Neural crest cell (in vitro differentiated cells): ENCODE measurements around the gene PEX10. TPM values are rescaled to one million over a fixed set of nuclear protein-coding genes. Genes with fewer than 3 reads are reported as not detected.

Experiments used
- DNase-seq: peaks from one replicate; pipeline ENCODE4 v3.0.0; 2021; ENCODE audit warnings: low read depth, mixed read lengths, low spot score
- H3K27ac Mint-ChIP-seq: one replicate; pipeline ENCODE4 v1.8.0; 2021; ENCODE audit warnings: mild to moderate bottlenecking, mixed read lengths; ENCODE audit not compliant: unreplicated experiment
- H3K27me3 Mint-ChIP-seq: 2 replicates; pipeline ENCODE4 v1.8.0; 2021; ENCODE audit warnings: low read depth, mild to moderate bottlenecking, mixed read lengths
- H3K36me3 Mint-ChIP-seq: 2 replicates; pipeline ENCODE4 v1.8.0; 2021; ENCODE audit warnings: low read depth, mild to moderate bottlenecking, mixed read lengths
- H3K4me1 Mint-ChIP-seq: 2 replicates; pipeline ENCODE4 v1.8.0; 2021; ENCODE audit warnings: mixed read lengths
- H3K4me3 Mint-ChIP-seq: one replicate; pipeline ENCODE4 v1.8.0; 2021; ENCODE audit warnings: mild to moderate bottlenecking, mixed read lengths
- H3K9me3 Mint-ChIP-seq: 2 replicates; pipeline ENCODE4 v1.8.0; 2021; ENCODE audit warnings: mixed read lengths
- total RNA-seq: library from RNA; stranded (reverse); gene quantifications from 2 replicates; pipeline ENCODE4 v1.2.1, GENCODE V29; 2021
- TF ChIP-seq, protein P1 (sequence below): fragments of 200-600 bp; sonication (generic); conservative IDR thresholded peaks from 2 replicates; pipeline ENCODE4 v1.5.0; 2021; ENCODE audit warnings: antibody characterized with exemption, mild to moderate bottlenecking

Gene PEX10
- total RNA-seq, 1 donor from 2014 or later: 31.2 TPM

GRCh38 chr1:2404890-2405511, 7.4 kb downstream of the PEX10 start:
- Mint-ChIP-seq H3K4me3 (peak overlapping the region; percentile 47), H3K36me3 (peaks cover 3% of the 10 kb centered on the region), H3K27me3 (no peaks in the 10 kb centered on the region), H3K9me3 (no peaks in the 10 kb centered on the region), H3K27ac (no peak overlapping the region), H3K4me1 (no peaks in the 10 kb centered on the region)
- no peak for DNase-seq
- TF ChIP-seq, protein P1, sequence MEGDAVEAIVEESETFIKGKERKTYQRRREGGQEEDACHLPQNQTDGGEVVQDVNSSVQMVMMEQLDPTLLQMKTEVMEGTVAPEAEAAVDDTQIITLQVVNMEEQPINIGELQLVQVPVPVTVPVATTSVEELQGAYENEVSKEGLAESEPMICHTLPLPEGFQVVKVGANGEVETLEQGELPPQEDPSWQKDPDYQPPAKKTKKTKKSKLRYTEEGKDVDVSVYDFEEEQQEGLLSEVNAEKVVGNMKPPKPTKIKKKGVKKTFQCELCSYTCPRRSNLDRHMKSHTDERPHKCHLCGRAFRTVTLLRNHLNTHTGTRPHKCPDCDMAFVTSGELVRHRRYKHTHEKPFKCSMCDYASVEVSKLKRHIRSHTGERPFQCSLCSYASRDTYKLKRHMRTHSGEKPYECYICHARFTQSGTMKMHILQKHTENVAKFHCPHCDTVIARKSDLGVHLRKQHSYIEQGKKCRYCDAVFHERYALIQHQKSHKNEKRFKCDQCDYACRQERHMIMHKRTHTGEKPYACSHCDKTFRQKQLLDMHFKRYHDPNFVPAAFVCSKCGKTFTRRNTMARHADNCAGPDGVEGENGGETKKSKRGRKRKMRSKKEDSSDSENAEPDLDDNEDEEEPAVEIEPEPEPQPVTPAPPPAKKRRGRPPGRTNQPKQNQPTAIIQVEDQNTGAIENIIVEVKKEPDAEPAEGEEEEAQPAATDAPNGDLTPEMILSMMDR: no peak

DNA sequence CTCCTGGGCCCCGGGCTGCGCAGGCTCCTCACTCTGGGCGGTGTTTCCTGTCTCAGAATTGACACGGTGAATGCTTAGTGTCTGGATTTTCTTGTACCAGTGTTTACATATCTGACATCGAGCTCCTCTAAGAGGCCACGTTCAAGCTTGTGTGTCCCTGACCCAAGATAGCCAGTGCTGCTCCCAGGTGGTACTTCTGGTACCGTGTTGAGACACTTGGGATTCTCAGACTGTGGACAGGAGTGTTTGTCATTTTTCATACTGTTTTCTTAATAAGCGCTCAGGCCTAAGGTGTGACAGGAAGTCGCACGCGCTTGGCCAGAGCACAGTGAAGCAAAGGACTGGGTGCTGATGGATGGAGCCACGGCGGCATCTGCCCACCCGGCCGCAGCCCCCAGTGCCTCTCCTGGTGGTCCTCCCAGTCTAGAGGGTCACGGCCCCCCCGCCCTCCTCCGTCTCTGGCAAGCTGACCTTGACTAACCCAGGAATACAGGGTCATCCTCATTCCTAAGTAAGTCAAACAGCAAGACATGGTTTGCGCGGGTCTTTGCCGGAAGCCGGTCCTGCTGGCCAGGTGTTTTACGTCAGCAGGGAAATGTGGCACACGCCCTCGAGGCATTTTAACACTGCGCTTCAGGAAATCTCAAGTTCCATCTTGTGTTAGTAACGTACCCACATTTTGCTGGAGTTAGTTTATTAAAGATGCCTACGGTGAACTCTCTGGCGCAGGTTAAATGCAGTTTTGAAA, 8.0 kb downstream of the PEX10 start:
- H3K36me3 Mint-ChIP-seq: peaks cover 4% of the 10 kb centered on the region

DNA sequence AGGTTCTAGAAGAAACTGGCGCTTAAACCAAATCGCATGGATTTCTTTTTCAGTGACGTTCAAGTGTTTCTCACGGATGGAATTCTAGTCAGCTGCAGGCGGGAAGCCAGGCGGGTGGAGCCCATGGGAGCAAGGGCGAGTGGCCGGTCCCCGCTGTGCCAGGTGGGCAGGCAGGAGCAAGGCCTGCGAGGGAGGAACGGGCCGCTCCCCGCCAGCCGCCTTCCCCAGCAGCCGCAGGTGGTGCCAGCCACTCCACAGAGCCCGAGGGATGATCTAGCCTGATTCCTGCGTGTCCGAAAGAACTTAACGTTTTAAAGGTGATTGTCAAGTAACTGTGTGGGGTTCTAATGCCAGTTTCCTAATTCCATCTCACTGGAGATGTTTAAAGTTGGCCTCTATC, 9.1 kb downstream of the PEX10 start:
- peaks cover 7% of the 10 kb centered on the region for H3K36me3 Mint-ChIP-seq
- DNase-seq: no peak
- H3K4me3 Mint-ChIP-seq: no peak overlapping the region
- TF ChIP-seq, protein P1: no peak
- H3K27me3 Mint-ChIP-seq: no peaks in the 10 kb centered on the region
- no peaks in the 10 kb centered on the region for H3K4me1 Mint-ChIP-seq
- no peaks in the 10 kb centered on the region for H3K9me3 Mint-ChIP-seq
- no peak overlapping the region for H3K27ac Mint-ChIP-seq

More for the DNA sequence above, 8.0 kb downstream of the PEX10 start:
- Mint-ChIP-seq H3K9me3 (no peaks in the 10 kb centered on the region), H3K27ac (no peak overlapping the region), H3K4me1 (no peaks in the 10 kb centered on the region), H3K27me3 (no peaks in the 10 kb centered on the region), H3K4me3 (peak overlapping the region; percentile 47)
- TF ChIP-seq, protein P1: no peak
- no peak for DNase-seq

DNA sequence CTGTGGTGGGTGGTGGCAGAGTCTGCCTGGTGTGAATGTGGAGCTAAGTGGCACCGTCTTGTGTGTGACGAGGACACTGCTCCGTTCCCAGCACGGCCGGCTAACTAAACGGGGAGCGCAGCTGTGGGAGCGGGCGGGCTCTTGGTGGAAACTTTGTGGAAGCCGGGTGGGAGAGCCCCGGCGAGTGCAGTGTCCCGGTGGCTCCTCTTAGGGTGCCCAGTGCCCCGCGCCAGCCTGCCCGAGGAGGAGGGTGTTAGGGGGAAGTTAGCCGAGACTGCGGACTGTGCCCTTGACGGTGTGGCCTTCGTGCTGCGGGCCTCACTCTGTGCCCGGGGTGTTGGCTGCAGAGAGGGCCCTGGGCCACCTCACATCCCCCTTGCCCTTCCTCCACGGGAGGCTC, 9.9 kb downstream of the PEX10 start:
- peaks cover 7% of the 10 kb centered on the region for H3K36me3 Mint-ChIP-seq
- no peak overlapping the region for H3K4me3 Mint-ChIP-seq
- no peaks in the 10 kb centered on the region for H3K4me1 Mint-ChIP-seq
- no peaks in the 10 kb centered on the region for H3K27me3 Mint-ChIP-seq
- TF ChIP-seq, protein P1: no peak
- H3K9me3 Mint-ChIP-seq: no peaks in the 10 kb centered on the region
- DNase-seq: no peak
- H3K27ac Mint-ChIP-seq: no peak overlapping the region

DNA sequence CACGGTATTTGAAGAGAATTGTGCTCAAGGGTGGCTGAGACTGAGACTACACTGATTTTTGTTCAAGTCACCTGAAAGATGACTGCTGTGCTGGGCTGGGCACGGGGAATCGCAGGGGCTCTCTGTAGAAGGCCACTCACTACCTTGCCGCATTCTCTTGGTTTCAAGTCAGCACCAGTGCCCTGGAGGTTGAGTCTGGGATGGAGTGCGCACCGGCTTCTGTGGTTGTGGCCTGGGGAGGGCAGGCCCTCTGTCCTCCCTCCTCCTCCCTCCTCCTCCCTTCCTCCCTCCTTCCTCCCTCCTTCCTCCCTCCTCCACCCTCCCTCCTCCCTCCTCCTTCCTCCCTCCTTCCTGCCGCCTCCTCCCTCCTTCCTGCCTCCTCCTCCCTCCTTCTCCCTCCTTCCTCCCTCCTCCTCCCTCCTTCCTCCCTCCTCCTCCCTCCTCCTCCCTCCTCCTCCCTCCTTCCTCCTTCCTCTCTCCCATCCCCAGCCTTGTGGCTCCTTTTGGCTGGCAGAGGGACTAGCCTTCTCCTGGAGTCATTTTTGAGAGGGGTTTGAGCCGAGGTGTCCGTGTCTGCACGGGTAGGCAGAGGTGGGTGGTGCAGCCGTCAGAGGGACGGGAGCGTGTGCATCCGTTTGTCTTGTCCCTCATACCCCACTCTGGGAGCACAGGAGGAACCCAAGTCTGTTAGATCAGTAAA, 11.3 kb downstream of the PEX10 start:
- TF ChIP-seq, protein P1: no peak
- Mint-ChIP-seq H3K27me3 (no peaks in the 10 kb centered on the region), H3K4me1 (no peaks in the 10 kb centered on the region), H3K9me3 (no peaks in the 10 kb centered on the region), H3K4me3 (no peak overlapping the region), H3K36me3 (peaks cover 10% of the 10 kb centered on the region), H3K27ac (no peak overlapping the region)
- DNase-seq: no peak
